ENCODE results near the gene HOXC11.

The HOXC11 gene

GRCh38 chr12:53973236-53974042 is 513 bp downstream of the HOXC11 start:
- no peak for TF ChIP-seq POLR2A (IDR thresholded peaks at IDR 0.05; ENCODE audit: extremely low read depth, insufficient read length)
- no peak for TF ChIP-seq MYC (IDR thresholded peaks at IDR 0.05; ENCODE audit: low read depth, low read length)
- TF ChIP-seq MAX (IDR thresholded peaks at IDR 0.05; ENCODE audit: low read depth, low read length) = no peak
- no peak for TF ChIP-seq CTCF (IDR thresholded peaks at IDR 0.05; ENCODE audit: low read depth, low read length)
- peak overlapping the region; percentile 66 for H3K4me3 ChIP-seq (ENCODE audit: low read depth, low read length)
- peak; percentile 58 for DNase-seq (ENCODE audit: low read depth)

GRCh38 chr12:53974084-53975063 is 1.4 kb downstream of the HOXC11 start, which contains the start of gene HOTAIR:
TSS of gene HOTAIR (minus strand) at chr12:53974954.
- DNase-seq (ENCODE audit: low read depth) = peak; percentile 76
- H3K4me3 ChIP-seq (ENCODE audit: low read depth, low read length) = peak within 1 kb of the TSS; percentile 66
- peak; percentile 51 for TF ChIP-seq POLR2A (IDR thresholded peaks at IDR 0.05; ENCODE audit: extremely low read depth, insufficient read length)
- peak; percentile 6; the same call in 1 of the 2 replicates for TF ChIP-seq MAX (IDR thresholded peaks at IDR 0.05; ENCODE audit: low read depth, low read length)
- 0 out of 2 replicates have a peak, but pooled peaks have one; percentile 6 for TF ChIP-seq MYC (IDR thresholded peaks at IDR 0.05; ENCODE audit: low read depth, low read length)
- TF ChIP-seq CTCF (IDR thresholded peaks at IDR 0.05; ENCODE audit: low read depth, low read length) = no peak

- no peak overlapping the region for H3K4me3 ChIP-seq (ENCODE audit: low read depth, low read length)
- TF ChIP-seq CTCF (IDR thresholded peaks at IDR 0.05; ENCODE audit: low read depth, low read length) (no peak), POLR2A (IDR thresholded peaks at IDR 0.05; ENCODE audit: extremely low read depth, insufficient read length) (no peak)
- no peak for DNase-seq (ENCODE audit: low read depth)
Measured at GRCh38 chr12:53975064-53975471, 2.1 kb downstream of the HOXC11 start.

- TF ChIP-seq MAX (IDR thresholded peaks at IDR 0.05; ENCODE audit: low read depth, low read length) (no peak), POLR2A (IDR thresholded peaks at IDR 0.05; ENCODE audit: extremely low read depth, insufficient read length) (no peak), MYC (IDR thresholded peaks at IDR 0.05; ENCODE audit: low read depth, low read length) (no peak), CTCF (IDR thresholded peaks at IDR 0.05; ENCODE audit: low read depth, low read length) (no peak)
- H3K4me3 ChIP-seq (ENCODE audit: low read depth, low read length) = no peak overlapping the region
- no peak for DNase-seq (ENCODE audit: low read depth)
Measured at GRCh38 chr12:53975479-53976152, 2.7 kb downstream of the HOXC11 start.

- H3K4me3 ChIP-seq (ENCODE audit: low read depth, low read length) = no peak overlapping the region
- DNase-seq (ENCODE audit: low read depth) = no peak
- TF ChIP-seq CTCF (IDR thresholded peaks at IDR 0.05; ENCODE audit: low read depth, low read length) (no peak), POLR2A (IDR thresholded peaks at IDR 0.05; ENCODE audit: extremely low read depth, insufficient read length) (no peak), MAX (IDR thresholded peaks at IDR 0.05; ENCODE audit: low read depth, low read length) (no peak), MYC (IDR thresholded peaks at IDR 0.05; ENCODE audit: low read depth, low read length) (no peak)
Measured at GRCh38 chr12:53976172-53976822, 3.4 kb downstream of the HOXC11 start.
